Spleen (tissue), 7 donors: Measurements from ENCODE around the gene ZNRD2.

Experiments used
- CTCF ChIP-seq, 11 experiments: fragments of 200-600 bp in 7 of 11; fragments of 450-650 bp in 4 of 11; sonication (generic) in 4 of 11; IDR thresholded peaks in 8 of 11; conservative IDR thresholded peaks in 3 of 11; 1 replicate in 7 of 11; 2 replicates in 4 of 11; pipeline versions ENCODE4 v1.4.0 to v1.8.0; 2016 to 2021; ENCODE audit warnings: antibody characterized with exemption in 11 of 11, inconsistent platforms in 4 of 11, mild to moderate bottlenecking in 1 of 11
- POLR2A ChIP-seq, 3 donors: fragments of 450-650 bp; IDR thresholded peaks; one replicate each; pipeline ENCODE4 v1.5.1; 2017; ENCODE audit warnings: antibody characterized with exemption in 3 of 3, mild to moderate bottlenecking in 1 of 3
- POLR2AphosphoS5 ChIP-seq, 3 donors: sonication (generic); formaldehyde crosslinking; IDR thresholded peaks; one replicate each; pipeline ENCODE4 v1.5.1; 2017; ENCODE audit warnings: antibody characterized with exemption in 3 of 3
- donor health status: DM: no; HTN: no; CAD: no; lungs with moderate emphysema.
- donor health status: DM: no; HTN: no; CAD: no.
- donor health status: DM: no; HTN: no; CAD: no.

DNA sequence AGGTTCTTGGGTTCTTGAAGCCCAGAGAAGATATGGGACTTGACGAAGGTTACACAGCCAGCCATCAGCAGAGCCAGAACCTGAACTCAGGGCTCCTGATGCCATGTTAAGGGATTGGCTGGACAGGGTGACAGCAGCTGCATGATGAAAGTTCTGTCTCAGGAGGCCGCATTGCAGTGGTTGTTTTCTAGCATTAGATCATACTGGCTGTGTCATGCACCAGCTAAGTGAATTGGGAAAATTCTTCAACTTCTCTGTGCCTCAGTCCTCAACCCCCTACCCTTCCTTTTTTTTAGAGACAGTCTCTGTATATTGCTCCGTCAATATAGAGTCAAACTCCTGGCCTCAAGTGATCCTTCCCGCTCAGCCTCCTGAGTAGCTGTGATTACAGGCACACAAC, 6.7 kb upstream of the ZNRD2 start:
- no peak for TF ChIP-seq CTCF (IDR thresholded peaks at IDR 0.05 in 8 of 11, conservative IDR thresholded peaks at IDR 0.05 in 3 of 11)
- TF ChIP-seq POLR2A (IDR thresholded peaks at IDR 0.05) = no peak
- no peak for TF ChIP-seq POLR2AphosphoS5 (IDR thresholded peaks at IDR 0.05)
